CD14-positive monocyte (primary cell): ENCODE results near the gene PEMT. TPM values are rescaled to one million over a fixed set of nuclear protein-coding genes. Genes with fewer than 3 reads are reported as not detected.

Experiments used
- DNase-seq, 3 donors: peaks; one replicate each; pipeline ENCODE4 v3.0.0-alpha.2; 2011 to 2022
- H2AFZ ChIP-seq: 2 replicates; pipeline ENCODE4 v1.6.0; 2012; ENCODE audit warnings: mild to moderate bottlenecking, low read depth, low read length, inconsistent platforms; ENCODE audit not compliant: insufficient read depth, poor library complexity, severe bottlenecking
- H3K27ac ChIP-seq, 2 donors: 1 replicate in 1 of 2; 2 replicates in 1 of 2; pipeline ENCODE4 v1.5.1; 2012 to 2013; ENCODE audit warnings: low read length in 2 of 2, control low read depth in 1 of 2, inconsistent platforms in 1 of 2, low read depth in 1 of 2, mild to moderate bottlenecking in 1 of 2
- H3K27me3 ChIP-seq, 2 donors: one replicate each; pipeline versions ENCODE4 v1.6.0 to v1.6.1; 2011 to 2013; ENCODE audit warnings: low read length in 2 of 2; ENCODE audit not compliant: control insufficient read depth in 2 of 2, insufficient read depth in 2 of 2
- H3K36me3 ChIP-seq, 2 donors: replicated peaks in 1 of 2; 1 replicate in 1 of 2; 2 replicates in 1 of 2; pipeline versions ENCODE4 v1.5.1 to v1.6.1; 2012 to 2013; ENCODE audit warnings: low read length in 2 of 2, control low read depth in 1 of 2, inconsistent platforms in 1 of 2, mild to moderate bottlenecking in 1 of 2; ENCODE audit not compliant: insufficient read depth in 2 of 2, control insufficient read depth in 1 of 2
- H3K4me1 ChIP-seq, 2 donors: 1 replicate in 1 of 2; 2 replicates in 1 of 2; pipeline versions ENCODE4 v1.5.1 to v1.6.1; 2012 to 2013; ENCODE audit warnings: low read length in 2 of 2, control low read depth in 1 of 2, inconsistent platforms in 1 of 2, mild to moderate bottlenecking in 1 of 2, moderate library complexity in 1 of 2; ENCODE audit not compliant: insufficient read depth in 2 of 2, control insufficient read depth in 1 of 2
- H3K4me2 ChIP-seq: replicated peaks from 2 replicates; pipeline ENCODE3; 2012; ENCODE audit warnings: low read length, moderate library complexity, mild to moderate bottlenecking; ENCODE audit not compliant: poor library complexity, severe bottlenecking; ENCODE audit errors: extremely low read depth
- H3K4me3 ChIP-seq, 3 experiments: fragments of 200-600 bp in 1 of 3; sonication (generic) in 1 of 3; replicated peaks in 1 of 3; 1 replicate in 2 of 3; 2 replicates in 1 of 3; pipeline ENCODE4 v1.5.1; 2011 to 2013; ENCODE audit warnings: low read length in 3 of 3, mild to moderate bottlenecking in 3 of 3, control low read depth in 2 of 3, low read depth in 2 of 3, inconsistent platforms in 1 of 3, moderate library complexity in 1 of 3
- H3K79me2 ChIP-seq: 2 replicates; pipeline ENCODE4 v1.6.0; 2012; ENCODE audit warnings: mild to moderate bottlenecking, control low read depth, inconsistent platforms, low read length, moderate library complexity; ENCODE audit not compliant: insufficient read depth
- H3K9ac ChIP-seq: 2 replicates; pipeline ENCODE4 v1.6.0; 2017; ENCODE audit warnings: low read length, mild to moderate bottlenecking; ENCODE audit not compliant: insufficient read depth, poor library complexity, severe bottlenecking
- H3K9me3 ChIP-seq, 2 donors: replicated peaks in 1 of 2; 1 replicate in 1 of 2; 2 replicates in 1 of 2; pipeline versions ENCODE4 v1.5.1 to v1.6.1; 2012 to 2013; ENCODE audit warnings: low read length in 2 of 2, control low read depth in 1 of 2; ENCODE audit not compliant: control insufficient read depth in 1 of 2, insufficient read depth in 1 of 2
- H4K20me1 ChIP-seq: 2 replicates; pipeline ENCODE4 v1.6.0; 2012; ENCODE audit warnings: mild to moderate bottlenecking, low read length, control low read depth, moderate library complexity; ENCODE audit not compliant: insufficient read depth
- H3K27ac Mint-ChIP-seq, 7 donors: one replicate each; pipeline ENCODE4 v1.8.0; 2020; ENCODE audit warnings: mild to moderate bottlenecking in 7 of 7, mixed read lengths in 7 of 7, moderate library complexity in 6 of 7, inconsistent platforms in 2 of 7
- H3K27me3 Mint-ChIP-seq, 3 donors: one replicate each; pipeline ENCODE4 v1.8.0; 2021 to 2022; ENCODE audit warnings: low read depth in 3 of 3, mild to moderate bottlenecking in 3 of 3, mixed read lengths in 3 of 3, moderate library complexity in 3 of 3, inconsistent platforms in 1 of 3
- H3K36me3 Mint-ChIP-seq, 2 donors: one replicate each; pipeline ENCODE4 v1.8.0; 2020; ENCODE audit warnings: mixed read lengths in 2 of 2, inconsistent platforms in 1 of 2, mild to moderate bottlenecking in 1 of 2
- H3K4me1 Mint-ChIP-seq: one replicate; pipeline ENCODE4 v1.8.0; 2020; ENCODE audit warnings: mild to moderate bottlenecking, mixed read lengths
- H3K4me3 Mint-ChIP-seq, 2 donors: one replicate each; pipeline ENCODE4 v1.8.0; 2020; ENCODE audit warnings: mild to moderate bottlenecking in 2 of 2, mixed read lengths in 2 of 2, moderate library complexity in 1 of 2
- H3K9me3 Mint-ChIP-seq, 7 donors: one replicate each; pipeline ENCODE4 v1.8.0; 2020 to 2022; ENCODE audit warnings: mixed read lengths in 7 of 7, mild to moderate bottlenecking in 6 of 7, moderate library complexity in 6 of 7, inconsistent platforms in 2 of 7
- CTCF ChIP-seq: fragments of 200-600 bp; IDR thresholded peaks from one replicate; pipeline ENCODE4 v1.8.0; 2022; ENCODE audit warnings: antibody characterized with exemption, mild to moderate bottlenecking
- WGBS: methylation state at CpG from one replicate; pipeline ENCODE4 v1.1.5; 2013; ENCODE audit warnings: missing lambda C conversion rate; ENCODE audit not compliant: insufficient coverage; 5-methylcytosine and 5-hydroxymethylcytosine counted together
- intact Hi-C, 2 donors: fragments of 100-400 bp; cut with micrococcal nuclease; formaldehyde crosslinking; loops; one replicate each; pipeline versions ENCODE4 v1.15.0 to v1.15.1; 2023
- polyA plus RNA-seq, 3 donors: library from polyadenylated mRNA; depleted of rRNA in 1 of 3; unstranded in 2 of 3; stranded (reverse) in 1 of 3; fragments of 300-500 nt in 2 of 3; fragments of >200 nt in 1 of 3; fragmentation: Illumina TruSeq in 2 of 3; gene quantifications; 1 replicate in 2 of 3; 2 replicates in 1 of 3; pipeline ENCODE4 v1.2.3, GENCODE V29; 2012 to 2021

The PEMT gene
- polyA plus RNA-seq, 3 donors = 26.7 to 41.0 (median 38.4) TPM

- peaks cover 0 to 2% (median 0%) of the 10 kb centered on the region in 7 donors for H3K9me3 Mint-ChIP-seq
- Histone ChIP-seq H3K9ac (no peak overlapping the region), H3K4me2 (no peak overlapping the region), H3K4me3 (no peak overlapping the region), H2AFZ (no peak overlapping the region), H4K20me1 (no peaks in the 10 kb centered on the region), H3K79me2 (no peaks in the 10 kb centered on the region), H3K27ac (no peak overlapping the region), H3K9me3 (no peaks in the 10 kb centered on the region), H3K36me3 (no peaks in the 10 kb centered on the region), H3K27me3 (no peaks in the 10 kb centered on the region), H3K4me1 (no peaks in the 10 kb centered on the region)
- no peaks in the 10 kb centered on the region for H3K36me3 Mint-ChIP-seq
- 100% methylated on average over 4 of the region's 5 CpGs for WGBS
- H3K27me3 Mint-ChIP-seq = peaks cover 6 to 10% (median 6%) of the 10 kb centered on the region in 3 donors
- no peak for TF ChIP-seq CTCF
- intact Hi-C loops = no loop called here
- H3K4me1 Mint-ChIP-seq = no peaks in the 10 kb centered on the region
- no peak overlapping the region for H3K4me3 Mint-ChIP-seq
- no peak for DNase-seq
- no peak overlapping the region for H3K27ac Mint-ChIP-seq
Observed at GRCh38 chr17:17468217-17469010, 123.1 kb downstream of the PEMT start.

GRCh38 chr17:17467720-17468119, 123.8 kb downstream of the PEMT start:
- Histone ChIP-seq H3K4me3 (no peak overlapping the region), H3K4me2 (no peak overlapping the region), H3K4me1 (no peaks in the 10 kb centered on the region), H3K79me2 (no peaks in the 10 kb centered on the region), H3K36me3 (no peaks in the 10 kb centered on the region), H3K9ac (no peak overlapping the region), H3K9me3 (no peaks in the 10 kb centered on the region), H3K27me3 (no peaks in the 10 kb centered on the region), H4K20me1 (no peaks in the 10 kb centered on the region), H3K27ac (no peak overlapping the region), H2AFZ (no peak overlapping the region)
- no peak for TF ChIP-seq CTCF
- no peak overlapping the region for H3K27ac Mint-ChIP-seq
- no peak overlapping the region for H3K4me3 Mint-ChIP-seq
- H3K36me3 Mint-ChIP-seq = no peaks in the 10 kb centered on the region
- no peaks in the 10 kb centered on the region for H3K4me1 Mint-ChIP-seq
- intact Hi-C loops = no loop called here
- WGBS = 83% methylated on average over 4 of the region's 5 CpGs
- peaks cover 6 to 10% (median 8%) of the 10 kb centered on the region in 3 donors for H3K27me3 Mint-ChIP-seq
- DNase-seq = no peak
- peaks cover 0 to 2% (median 0%) of the 10 kb centered on the region in 7 donors for H3K9me3 Mint-ChIP-seq
